Limb (tissue), 2 donors: Measurements from ENCODE around the gene ENOX2.
A peak's percentile ranks its signal among the peaks of the same experiment; 100 is the strongest.

Experiments used
- DNase-seq, 2 donors: peaks; one replicate each; pipeline ENCODE4 v3.0.0-alpha.2; 2016; ENCODE audit errors: extremely low spot score in 2 of 2

ENOX2 gene

DNA sequence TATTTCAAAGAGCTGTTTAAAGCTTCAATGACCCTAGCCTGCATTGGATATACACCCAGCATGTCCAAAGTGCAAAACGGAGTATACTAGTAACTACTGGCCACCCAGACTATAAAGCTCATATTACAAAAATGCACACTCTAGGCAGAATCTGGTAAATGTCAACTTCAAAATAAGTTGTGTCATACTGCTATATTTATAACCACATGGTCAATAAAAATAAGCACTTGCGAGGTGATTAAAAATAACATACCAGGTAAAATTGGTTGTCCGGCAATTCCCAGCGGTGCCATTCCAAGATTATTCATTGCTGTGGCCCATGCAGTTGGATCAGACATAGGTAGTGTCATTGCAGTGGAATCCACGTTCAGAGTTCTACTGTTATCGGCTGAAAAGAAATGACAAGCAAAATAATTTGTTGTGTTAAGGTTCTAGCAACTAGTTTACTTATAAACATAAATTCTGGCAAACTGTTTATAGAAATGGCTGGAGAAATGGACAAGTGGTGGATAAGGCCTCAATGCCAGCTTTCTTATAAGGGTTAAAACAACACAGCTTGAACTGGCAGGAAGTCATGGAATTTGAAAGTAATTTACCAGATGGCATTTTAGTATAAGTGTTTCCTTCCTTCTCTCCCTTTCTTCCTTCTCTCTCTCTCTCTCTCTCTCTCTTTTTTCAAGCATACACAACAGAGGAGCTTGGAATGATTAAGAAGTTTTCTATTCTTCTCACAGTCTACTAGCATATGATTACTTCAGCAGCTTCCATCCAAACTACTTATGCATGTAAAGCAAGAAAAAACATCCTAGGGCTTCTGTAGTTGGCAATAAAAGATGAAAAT lies 199.9 kb downstream of the ENOX2 start:
- peak in 1 of 2 donors; percentile 34 for DNase-seq

DNA sequence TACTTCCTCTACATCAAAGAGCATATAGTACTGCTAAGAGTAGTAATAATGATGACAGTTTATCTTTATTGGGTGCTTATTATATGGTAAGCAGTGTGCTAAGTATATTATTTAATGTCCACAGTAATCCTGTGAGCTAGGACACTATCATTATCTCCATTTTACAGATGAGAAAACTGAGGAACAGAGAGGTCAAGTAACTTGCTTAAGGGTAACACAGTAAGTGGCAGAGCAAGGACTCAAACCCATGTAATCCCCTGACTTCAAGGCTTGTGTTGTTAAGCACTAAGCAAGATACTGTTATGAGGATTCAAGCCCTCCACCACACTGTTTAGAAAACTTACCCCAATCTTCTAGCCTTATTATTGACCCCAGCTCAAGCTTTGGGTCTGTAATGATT lies 202.4 kb downstream of the ENOX2 start:
- DNase-seq = no peak

DNA sequence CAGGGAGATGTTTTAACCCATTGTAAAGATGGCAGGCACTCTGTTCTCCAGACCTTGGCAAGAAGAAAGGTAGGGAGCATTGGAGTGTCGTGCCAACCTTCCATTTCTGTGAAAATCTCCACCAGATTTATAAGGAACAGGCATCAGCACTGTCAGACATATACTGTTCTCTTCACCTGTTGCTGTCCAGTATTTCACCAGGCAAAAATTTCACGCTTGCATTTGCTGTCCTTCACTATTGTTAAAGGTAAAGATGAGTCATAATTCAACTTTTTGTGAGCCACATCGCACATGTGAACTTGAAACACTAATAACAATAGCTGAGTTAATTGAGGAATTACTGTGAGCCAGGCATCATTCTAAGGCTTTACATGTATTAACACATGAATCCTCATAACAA lies 203.4 kb downstream of the ENOX2 start:
- DNase-seq = no peak

DNA sequence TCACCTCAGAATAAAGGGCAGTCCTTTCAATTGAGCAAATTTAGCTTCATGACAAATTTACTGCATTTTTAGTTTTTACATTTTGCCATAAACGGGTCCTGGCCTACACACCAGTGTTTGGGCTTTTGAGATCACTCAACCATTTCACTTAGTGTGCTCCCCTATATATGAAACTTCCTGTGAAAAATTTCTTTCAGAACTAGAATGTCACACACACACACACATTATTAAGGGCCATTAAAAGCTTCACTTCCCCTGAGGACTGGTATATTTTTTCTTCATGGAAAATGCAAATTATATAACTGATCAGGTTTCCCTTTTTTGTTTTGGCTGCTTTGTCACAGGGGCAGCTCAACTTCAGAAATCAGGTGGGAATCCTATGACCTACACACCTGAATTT lies 206.5 kb downstream of the ENOX2 start:
- no peak for DNase-seq

DNA sequence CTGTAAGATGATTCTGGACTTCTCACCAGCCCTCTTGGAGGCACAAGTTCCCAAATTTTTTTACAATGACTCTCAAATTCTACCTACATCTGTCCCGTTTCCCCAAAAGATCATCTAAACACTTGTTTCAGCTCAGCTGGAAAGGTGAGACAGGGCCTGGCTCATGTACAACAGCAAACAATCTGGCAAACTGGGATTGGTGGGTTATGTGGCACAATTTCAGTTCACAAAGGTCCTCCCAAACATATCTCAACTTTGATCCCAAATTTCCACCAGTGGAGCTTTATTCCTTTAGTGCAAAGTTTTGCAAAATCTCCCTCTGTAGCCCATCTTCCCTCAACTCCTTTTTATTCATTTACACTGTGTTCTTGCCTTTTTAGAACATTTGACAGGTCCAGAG lies 207.1 kb downstream of the ENOX2 start:
- DNase-seq = no peak

DNA sequence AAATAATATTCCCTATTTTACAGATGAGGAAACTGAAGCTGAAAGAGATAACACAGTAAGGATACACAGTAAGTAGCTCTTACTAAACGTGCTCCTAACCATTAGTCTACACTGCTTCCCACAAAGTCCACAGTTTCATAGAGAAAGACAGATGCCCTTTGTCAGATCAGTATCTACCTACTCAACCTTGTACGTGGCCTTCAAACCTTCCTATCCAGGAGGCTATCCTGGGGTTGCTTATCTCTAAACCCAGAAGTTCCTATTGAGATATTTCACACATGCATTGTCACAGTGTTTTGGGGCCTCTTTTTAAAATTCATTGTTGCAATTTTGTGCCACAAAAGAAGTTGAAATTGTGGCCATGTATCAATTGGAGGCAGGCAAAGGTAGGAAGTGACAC lies 208.0 kb downstream of the ENOX2 start:
- DNase-seq = no peak

DNA sequence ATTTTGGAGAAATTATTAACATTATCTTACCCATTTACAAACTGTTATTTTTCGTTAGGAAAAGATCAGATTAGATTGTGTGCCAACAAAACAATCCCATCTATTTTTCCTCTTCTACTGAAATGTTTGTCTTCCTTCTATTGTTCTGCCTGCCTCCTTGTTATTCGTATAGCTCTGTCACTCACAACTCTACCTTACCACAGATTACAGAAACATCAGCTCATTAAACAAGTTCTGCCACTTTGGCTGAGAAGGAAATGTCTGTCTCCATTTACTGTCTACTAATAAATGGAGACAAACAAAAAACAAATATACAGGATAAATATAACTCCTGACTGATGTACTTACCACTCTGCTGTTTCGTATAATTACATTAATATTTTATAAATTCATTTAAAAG lies 211.4 kb downstream of the ENOX2 start:
- DNase-seq = no peak

DNA sequence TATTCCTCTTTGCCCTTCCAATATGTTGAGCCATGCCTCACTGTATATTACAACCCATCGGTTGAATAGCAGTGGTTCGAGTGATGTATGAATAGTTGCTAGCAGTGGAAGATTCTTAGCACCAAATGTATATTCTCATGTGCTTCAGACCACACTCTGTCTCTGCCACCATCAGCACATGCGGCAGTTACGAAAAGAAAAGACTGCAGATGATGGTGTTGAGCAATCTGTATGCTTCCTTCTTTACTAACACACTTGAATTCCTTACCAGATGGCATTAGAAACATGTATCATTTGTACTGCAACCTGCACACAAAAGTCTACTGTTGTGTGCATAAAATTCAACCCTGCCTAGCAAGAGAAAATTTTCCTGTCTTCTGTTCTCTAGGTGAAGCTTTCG lies 214.6 kb downstream of the ENOX2 start:
- DNase-seq = no peak

DNA sequence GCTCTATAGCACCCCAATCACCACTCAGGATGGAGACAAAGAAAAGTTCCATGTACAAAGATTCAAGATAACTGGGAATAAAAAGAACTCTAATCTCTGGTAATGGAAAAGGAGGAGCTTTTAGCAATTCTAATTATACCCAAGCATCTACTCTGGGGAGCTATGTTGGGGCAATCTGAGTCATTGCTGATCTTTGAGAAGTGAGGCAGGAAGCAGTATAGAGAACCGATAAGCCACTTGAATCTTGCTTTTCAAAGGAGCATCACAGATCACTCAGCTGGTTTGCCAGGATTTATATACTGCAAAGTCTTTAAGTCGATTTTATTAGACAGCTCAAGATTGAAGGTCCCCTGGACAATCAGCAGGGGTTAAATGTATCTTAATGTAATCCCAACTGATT lies 220.0 kb downstream of the ENOX2 start:
- no peak for DNase-seq

DNA sequence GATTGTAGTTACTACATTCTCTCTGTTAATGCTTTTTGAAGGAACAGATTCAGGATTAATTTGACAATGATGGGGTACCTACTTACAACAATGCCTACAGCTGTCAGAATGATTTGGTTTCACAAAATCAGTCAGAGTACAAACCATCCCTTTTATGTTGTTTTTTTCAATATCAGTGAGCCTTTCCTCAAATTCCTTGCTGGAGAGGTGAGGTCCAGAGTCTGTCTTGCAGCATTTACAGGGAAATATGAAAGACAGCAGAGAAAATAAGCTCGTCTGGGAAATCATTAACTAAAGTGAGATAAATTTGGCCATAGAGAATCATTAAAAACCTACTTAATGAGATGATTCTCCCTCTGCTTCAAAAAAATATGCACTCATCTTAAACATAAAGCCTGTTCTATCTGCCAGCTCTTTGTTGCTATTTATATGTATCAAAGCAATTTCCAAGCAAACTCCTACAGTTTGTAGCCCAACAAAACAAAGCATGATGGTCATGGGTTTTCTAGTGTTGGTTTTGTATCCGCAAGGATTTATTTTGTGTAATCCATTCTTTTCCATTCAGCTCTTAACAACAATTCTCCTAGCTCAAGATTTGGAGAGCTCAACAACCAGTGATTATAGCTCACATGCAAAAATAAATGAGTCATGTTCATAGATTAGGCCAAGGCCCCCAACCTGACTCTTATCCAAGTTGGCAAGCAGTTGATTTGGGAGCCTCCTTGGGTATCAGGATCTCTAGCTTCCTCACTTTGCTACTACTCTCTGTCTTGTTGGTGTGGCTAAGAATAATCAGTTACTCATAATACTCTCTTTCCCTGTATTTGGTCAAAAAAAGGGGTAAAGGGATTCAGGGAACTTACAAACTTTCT lies 222.6 kb downstream of the ENOX2 start:
- DNase-seq = no peak

DNA sequence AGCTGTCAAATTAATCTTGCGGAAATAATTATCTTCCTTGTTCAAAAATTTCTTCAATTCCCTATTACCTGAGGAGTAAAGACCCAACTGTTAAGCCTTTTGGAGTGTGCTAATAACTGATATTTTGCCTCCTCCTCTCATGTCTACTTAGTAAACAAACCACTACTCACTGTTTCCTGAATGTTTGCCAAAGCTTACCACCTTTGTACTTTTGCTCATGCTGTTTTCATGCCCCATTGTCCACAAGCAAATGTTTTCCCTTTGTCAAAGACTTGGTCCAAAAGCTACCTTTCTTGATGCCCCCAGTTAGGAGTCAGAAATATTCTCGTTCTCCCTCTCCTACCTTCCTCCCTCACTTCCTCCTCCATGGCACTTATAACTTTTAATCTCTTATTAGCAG lies 226.1 kb downstream of the ENOX2 start:
- DNase-seq = no peak

DNA sequence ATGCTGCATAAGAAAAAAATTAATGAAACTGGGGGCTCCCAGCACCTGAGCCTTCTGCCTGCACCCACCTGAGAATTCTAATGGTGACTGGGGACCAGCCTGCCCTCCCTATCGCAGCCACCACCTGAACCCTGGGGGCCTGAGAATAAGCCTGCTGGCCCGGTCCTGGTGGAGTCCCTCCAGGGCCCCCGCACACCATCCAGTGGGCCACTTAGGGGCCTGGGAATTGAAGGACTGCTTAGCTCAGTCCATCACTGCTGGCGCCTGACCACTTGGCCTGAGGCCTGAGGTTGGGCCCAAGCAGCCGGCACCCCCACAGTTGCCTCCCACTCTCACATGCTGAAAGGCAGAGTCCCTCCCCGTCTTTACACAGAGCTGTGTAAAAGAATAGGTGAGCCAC lies 230.8 kb downstream of the ENOX2 start:
- DNase-seq = no peak

DNA sequence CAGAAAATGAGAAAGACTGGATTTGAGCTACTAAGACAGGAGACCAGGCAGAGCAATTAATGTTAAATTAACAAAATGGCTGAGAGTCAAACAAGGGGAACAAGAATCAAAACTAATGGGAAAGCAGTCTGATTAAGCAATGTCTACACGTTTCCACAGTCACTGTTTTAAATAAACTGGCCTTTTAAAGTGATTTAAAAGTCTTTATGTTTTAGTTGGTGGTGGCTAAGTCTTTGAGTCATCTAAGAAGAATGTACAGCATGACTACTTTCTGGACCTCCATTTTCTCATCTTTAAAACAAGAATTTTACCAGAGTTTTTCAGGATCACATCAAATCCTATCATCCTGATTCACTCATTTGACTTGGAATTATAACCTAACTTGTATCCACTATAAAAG lies 233.8 kb downstream of the ENOX2 start:
- no peak for DNase-seq

DNA sequence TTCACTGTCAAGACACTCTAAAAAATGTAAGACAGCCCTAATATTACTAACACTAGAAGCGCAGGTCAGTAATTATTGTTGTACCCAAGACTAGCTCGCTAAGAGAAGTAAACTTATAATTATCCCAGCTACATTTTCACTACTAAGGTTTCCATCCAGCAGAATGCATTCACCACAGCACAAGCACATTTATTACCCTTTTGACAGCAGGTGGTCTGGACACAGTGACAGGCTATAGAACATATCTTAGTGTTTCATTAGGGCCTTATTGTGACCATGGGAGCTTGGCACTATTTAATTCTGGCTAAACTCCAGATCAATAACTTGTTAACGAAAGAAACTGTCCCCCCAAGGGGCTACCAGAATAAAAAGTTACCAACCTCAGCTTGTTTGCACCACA lies 237.7 kb downstream of the ENOX2 start:
- DNase-seq = no peak

DNA sequence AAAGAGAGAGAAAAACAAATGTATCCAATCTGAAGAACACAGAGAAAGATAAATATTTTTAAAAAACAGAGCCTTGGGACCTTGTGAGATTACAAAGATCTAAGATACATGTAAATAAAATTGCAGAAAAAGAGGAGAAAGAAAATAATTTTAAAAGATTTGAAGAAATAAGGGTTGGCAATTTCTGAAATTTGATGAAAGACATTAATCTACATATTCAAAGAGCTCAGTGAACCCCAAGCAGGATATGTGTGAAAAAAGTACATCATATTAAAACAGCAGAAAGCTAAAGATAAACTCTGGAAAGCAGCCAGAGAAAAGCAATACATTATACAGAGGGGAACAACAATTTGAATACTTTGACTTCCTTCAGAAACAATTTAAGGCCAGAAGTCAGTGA lies 244.7 kb downstream of the ENOX2 start:
- no peak for DNase-seq

DNA sequence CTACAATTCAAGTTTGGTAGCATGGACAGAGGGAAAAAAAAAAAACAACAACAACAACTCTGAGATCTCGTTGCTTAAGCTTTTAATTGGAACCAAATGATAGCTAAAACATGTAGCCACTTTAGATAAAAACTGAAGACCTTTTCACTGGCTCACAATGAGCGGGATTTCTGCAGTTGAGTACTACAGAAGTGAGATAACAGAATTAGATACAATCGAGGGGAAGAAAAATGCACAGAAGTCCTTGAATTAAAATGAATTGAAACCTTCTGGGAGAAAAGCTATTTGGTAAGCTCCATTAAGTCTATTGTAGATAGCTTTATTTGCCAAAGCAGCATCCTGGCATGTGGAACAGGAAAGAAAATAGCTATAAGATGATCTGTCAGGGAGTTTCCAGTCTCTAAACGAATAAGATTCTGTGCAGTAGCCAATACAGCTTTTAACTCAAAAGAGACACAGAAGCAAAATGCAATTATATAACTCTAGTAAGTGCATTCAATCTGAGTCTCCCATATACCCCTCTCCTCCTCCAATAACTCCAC lies 248.5 kb downstream of the ENOX2 start:
- DNase-seq = no peak

DNA sequence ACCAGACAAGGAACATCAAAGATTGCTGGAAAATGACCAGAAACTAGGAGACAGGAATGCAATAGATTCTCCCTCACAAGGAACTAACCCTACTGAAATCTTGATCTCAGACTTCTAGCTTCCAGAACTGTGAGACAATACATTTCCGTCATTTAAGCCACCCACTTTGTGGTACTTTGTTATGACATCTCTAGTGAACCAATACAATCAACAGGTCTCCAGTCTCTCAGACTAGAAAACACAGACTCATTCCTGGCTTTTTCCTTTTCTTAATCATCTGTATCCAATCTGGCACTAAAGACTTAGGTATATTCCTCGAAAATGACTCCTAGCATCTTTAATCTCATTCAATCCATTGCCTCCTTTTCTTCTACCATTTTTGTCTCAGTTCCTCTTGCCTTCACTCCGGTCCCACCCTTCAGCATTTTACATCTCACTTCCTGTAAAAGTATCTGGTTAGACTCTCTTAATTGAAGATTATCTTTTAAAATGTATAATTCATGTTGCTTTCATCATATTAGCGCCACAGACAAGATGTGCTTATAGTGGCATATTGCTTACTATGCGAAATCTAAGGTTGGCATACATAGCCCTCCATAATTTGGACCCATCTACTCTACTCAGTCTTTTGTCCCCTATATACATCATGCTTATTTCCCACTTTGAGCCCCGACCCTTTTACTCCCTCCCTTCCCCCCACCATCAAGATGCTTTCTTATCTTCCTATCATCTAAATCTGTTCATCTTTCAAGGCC lies 250.0 kb downstream of the ENOX2 start:
- DNase-seq = no peak

DNA sequence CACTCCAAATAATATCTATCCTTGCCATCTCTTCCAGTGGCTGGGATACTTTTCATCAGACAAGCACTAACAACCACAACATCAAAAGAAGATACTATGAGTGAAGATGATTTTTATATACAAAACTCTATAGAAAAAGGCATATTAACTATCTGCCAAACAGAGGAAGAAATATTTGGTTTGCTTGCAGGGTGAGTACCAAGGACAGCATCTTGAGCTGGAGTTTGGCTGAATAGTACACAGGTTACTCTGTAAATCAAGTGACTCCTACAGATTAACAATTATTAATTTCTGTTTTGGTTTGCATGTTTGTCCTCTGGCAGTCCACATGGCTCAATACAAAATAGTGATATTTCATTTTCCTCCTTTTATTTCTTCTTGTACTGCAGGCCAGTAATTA lies 253.3 kb downstream of the ENOX2 start:
- no peak for DNase-seq

DNA sequence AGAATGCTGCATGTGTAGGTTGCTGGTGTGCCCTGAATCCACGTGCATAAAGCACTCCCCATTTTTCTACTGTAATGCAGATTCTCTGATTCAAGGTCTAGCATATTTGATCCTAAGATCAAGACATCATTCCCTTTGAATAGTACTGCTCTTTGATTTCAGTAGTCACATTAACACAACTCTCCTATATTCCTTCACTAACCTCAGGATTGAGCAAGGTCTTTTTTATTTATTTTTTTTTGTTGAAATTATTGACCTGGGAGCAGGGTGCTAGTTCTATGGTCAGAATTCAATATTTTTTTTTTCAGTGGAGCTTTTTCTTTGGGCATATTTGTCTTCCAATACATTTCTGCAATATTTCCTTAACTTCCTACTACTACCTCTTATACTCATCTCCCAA lies 255.5 kb downstream of the ENOX2 start:
- DNase-seq = no peak

DNA sequence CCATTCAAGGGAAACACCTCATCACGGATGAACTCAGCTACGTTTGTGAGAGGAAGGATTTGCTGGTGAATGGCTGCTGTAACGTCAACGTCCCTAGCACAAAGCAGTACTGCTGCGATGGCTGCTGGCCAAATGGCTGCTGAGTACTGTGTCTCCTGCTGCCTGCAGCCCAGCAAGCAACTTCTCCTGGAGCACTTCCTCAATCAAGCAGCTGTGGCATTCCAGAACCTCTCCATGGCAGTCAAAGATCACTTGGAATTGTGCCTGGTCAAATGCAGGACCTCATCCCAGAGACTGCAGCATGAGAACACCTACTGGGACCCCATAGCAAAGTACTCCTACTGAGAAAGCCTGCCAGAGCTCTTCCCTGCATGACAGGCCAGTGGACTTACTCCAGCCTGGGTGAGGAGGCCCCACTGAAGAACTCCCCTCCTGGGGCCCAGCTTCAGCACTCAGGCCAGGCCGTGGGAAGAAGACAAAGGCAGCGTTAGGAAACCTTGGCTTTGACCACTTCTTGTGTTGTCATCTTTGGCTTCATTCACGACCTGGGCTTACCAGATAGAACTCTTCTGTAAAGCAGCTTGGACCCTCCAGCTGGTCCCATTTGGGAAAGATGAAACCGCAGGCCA lies 256.9 kb downstream of the ENOX2 start:
- no peak for DNase-seq

DNA sequence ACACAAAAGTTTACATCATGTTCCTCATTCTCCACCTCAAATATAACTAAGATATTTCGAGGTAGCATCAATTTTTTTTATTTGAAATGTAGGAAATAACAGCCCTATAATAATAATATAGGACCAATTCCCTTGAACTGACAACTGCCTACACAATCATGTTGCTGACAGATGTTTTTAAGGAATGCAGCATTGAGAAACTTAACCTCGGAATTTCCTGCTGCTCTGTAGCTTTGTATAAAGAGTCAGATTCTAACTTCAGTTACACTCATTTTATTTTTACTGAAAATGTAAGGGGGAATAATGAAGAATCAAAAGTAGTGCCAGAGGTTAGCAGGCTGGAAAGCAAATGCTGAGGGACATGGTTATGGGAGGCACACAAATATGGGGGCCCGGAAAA lies 265.4 kb downstream of the ENOX2 start:
- no peak for DNase-seq
